HepG2 (cell line): ENCODE results near the gene EIF1. TPM values are rescaled to one million over a fixed set of nuclear protein-coding genes. Genes with fewer than 3 reads are reported as not detected.
"Not testable (repeated sequence)": the region's sequence is repeated elsewhere in the genome, so short reads cannot be mapped to it uniquely, and the experiment has no call there.

Experiments
- ATAC-seq: fragments of 200-7000 bp; cut with Tn5 transposase; 3 replicates; pipeline ENCODE4 v1.9.1; 2020; ENCODE audit warnings: mild to moderate bottlenecking, moderate library complexity
- BruUV-seq: library from RNA; stranded (reverse); fragments of 400-500 nt; replicated peaks from 2 replicates; lab custom pipeline; 2021; lab: Mats Ljungman, UMichigan
- CTCF ChIA-PET: fragments of 300-600 bp; formaldehyde crosslinking; extraction: SDS; loops from one replicate; lab custom pipeline; 2021; ENCODE audit warnings: low total read pairs, inconsistent platforms, low intra/inter-chr PET ratio; lab: Yijun Ruan, JAX
- POLR2A ChIA-PET: fragments of 350-600 bp; sonication (Branson Sonifier 250); formaldehyde crosslinking; loops from one replicate; lab custom pipeline; 2020; ENCODE audit warnings: antibody characterized with exemption, inconsistent platforms; lab: Yijun Ruan, JAX
- DNase-seq: peaks from one replicate; pipeline ENCODE4 v3.0.0-alpha.2; 2015; ENCODE audit warnings: low spot score
- FAIRE-seq: peaks from 3 replicates; lab custom pipeline; 2011; peaks lifted over from hg19 to GRCh38; lab: Jason Lieb, UNC
- H2AFZ ChIP-seq: one replicate; pipeline ENCODE4 v1.6.1; 2011; ENCODE audit warnings: low read length, inconsistent platforms
- H3K27ac ChIP-seq: fragments of 300-600 bp; 3 replicates; pipeline ENCODE4 v1.8.0; 2011; ENCODE audit warnings: mixed run types, mild to moderate bottlenecking, mixed read lengths, low read length, inconsistent platforms; ENCODE audit not compliant: insufficient read depth; ENCODE audit errors: extremely low read length
- H3K27me3 ChIP-seq, 2 experiments: fragments of 200-600 bp in 1 of 2; 2 replicates in 1 of 2; 3 replicates in 1 of 2; pipeline versions ENCODE4 v1.6.0 to v1.8.0; 2011; ENCODE audit warnings: low read length in 2 of 2, mild to moderate bottlenecking in 2 of 2, moderate library complexity in 2 of 2, inconsistent platforms in 1 of 2; ENCODE audit not compliant: insufficient read depth in 2 of 2, control insufficient read depth in 1 of 2
- H3K36me3 ChIP-seq, 2 experiments: fragments of 200-600 bp in 1 of 2; replicated peaks in 1 of 2; 2 replicates in 1 of 2; 3 replicates in 1 of 2; pipeline versions ENCODE4 v1.5.1 to v1.8.0; 2011; ENCODE audit warnings: low read length in 2 of 2, inconsistent platforms in 1 of 2; ENCODE audit not compliant: insufficient read depth in 2 of 2, control insufficient read depth in 1 of 2
- H3K4me1 ChIP-seq: 2 replicates; pipeline ENCODE4 v1.5.1; 2012; ENCODE audit warnings: low read length, inconsistent platforms; ENCODE audit not compliant: insufficient read depth
- H3K4me2 ChIP-seq: 2 replicates; pipeline ENCODE4 v1.6.0; 2011; ENCODE audit warnings: low read depth, low read length, inconsistent platforms
- H3K4me3 ChIP-seq, 3 experiments: fragments of 200-600 bp in 1 of 3; sonication (generic), shearing (Covaris generic) in 1 of 3; replicated peaks in 1 of 3; 2 replicates each; pipeline ENCODE4 v1.5.1; 2011 to 2016; ENCODE audit warnings: low read length in 3 of 3, inconsistent platforms in 2 of 3, low read depth in 2 of 3, mild to moderate bottlenecking in 2 of 3, control low read depth in 1 of 3, mixed read lengths in 1 of 3; ENCODE audit not compliant: insufficient read depth in 1 of 3
- H3K79me2 ChIP-seq: one replicate; pipeline ENCODE4 v1.6.1; 2011; ENCODE audit warnings: low read length, inconsistent platforms; ENCODE audit not compliant: insufficient read depth
- H3K9ac ChIP-seq: 2 replicates; pipeline ENCODE4 v1.6.0; 2011; ENCODE audit warnings: mild to moderate bottlenecking, low read depth, low read length, inconsistent platforms; ENCODE audit not compliant: insufficient read depth
- H3K9me3 ChIP-seq: 2 replicates; pipeline ENCODE4 v1.5.1; 2012; ENCODE audit warnings: mild to moderate bottlenecking, low read length
- H4K20me1 ChIP-seq: 2 replicates; pipeline ENCODE4 v1.6.0; 2011; ENCODE audit warnings: inconsistent platforms, mild to moderate bottlenecking, low read length, moderate library complexity; ENCODE audit not compliant: insufficient read depth
- ATF7 ChIP-seq, 2 experiments: fragments of 450-650 bp in 1 of 2; sonication (generic) in 1 of 2; formaldehyde crosslinking in 1 of 2; IDR thresholded peaks; 2 replicates each; pipeline versions ENCODE4 v1.4.0 to v1.6.1; 2016 to 2020; ENCODE audit warnings: antibody characterized with exemption in 1 of 2, mild to moderate bottlenecking in 1 of 2, missing genetic modification reagents in 1 of 2
- CEBPB ChIP-seq: IDR thresholded peaks from 2 replicates; pipeline ENCODE4 v1.6.1; 2011; ENCODE audit warnings: low read depth, low read length, improper control_type of control experiment, borderline replicate concordance
- CREB1 ChIP-seq, 2 experiments: fragments of 450-650 bp in 1 of 2; IDR thresholded peaks; 2 replicates each; pipeline ENCODE4 v1.6.1; 2016 to 2017; ENCODE audit warnings: control low read depth in 1 of 2, mild to moderate bottlenecking in 1 of 2, missing compliant biosample characterization in 1 of 2, missing genetic modification characterization in 1 of 2
- SIN3A ChIP-seq: IDR thresholded peaks from 2 replicates; pipeline ENCODE4 v1.6.1; 2011; ENCODE audit warnings: low read depth, mild to moderate bottlenecking, control low read depth, low read length, borderline replicate concordance
- ZBTB21 ChIP-seq: sonication (generic); formaldehyde crosslinking; IDR thresholded peaks from 2 replicates; pipeline ENCODE4 v1.4.0; 2020; ENCODE audit warnings: missing genetic modification reagents
- ZNF263 ChIP-seq: sonication (generic); formaldehyde crosslinking; IDR thresholded peaks from 2 replicates; pipeline ENCODE4 v1.4.0; 2020; ENCODE audit warnings: missing genetic modification reagents
- ZNF432 ChIP-seq: sonication (generic); formaldehyde crosslinking; IDR thresholded peaks from 2 replicates; pipeline ENCODE4 v1.5.0; 2020; ENCODE audit warnings: missing genetic modification reagents, mild to moderate bottlenecking, borderline replicate concordance
- ZNF737 ChIP-seq: sonication (generic); formaldehyde crosslinking; IDR thresholded peaks from 2 replicates; pipeline ENCODE4 v1.5.0; 2020; ENCODE audit warnings: missing genetic modification reagents, mild to moderate bottlenecking, borderline replicate concordance
- WGBS: methylation state at CpG from one replicate; pipeline ENCODE4 v1.1.6; 2017; ENCODE audit warnings: low lambda C conversion rate; 5-methylcytosine and 5-hydroxymethylcytosine counted together
- in situ Hi-C: cut with HindIII; loops from 2 replicates; pipeline ENCODE4 v1.10.0; 2017; ENCODE audit warnings: low pct_unique_long_range_greater_than_20kb; ENCODE audit not compliant: extremely low pct_ligation_motif_present
- intact Hi-C: fragments of 100-400 bp; cut with micrococcal nuclease; formaldehyde crosslinking; loops from one replicate; pipeline ENCODE4 v1.10.0; 2022; ENCODE audit not compliant: unreplicated experiment
- polyA plus RNA-seq, 8 experiments: library from polyadenylated mRNA; depleted of rRNA in 3 of 8; stranded (reverse) in 7 of 8; unstranded in 1 of 8; fragments of >200 nt; fragmentation: Illumina TruSeq in 4 of 8; extraction: Trizol in 4 of 8; gene quantifications; 2 replicates each; pipeline versions ENCODE4 v1.2.1 to v1.2.3, GENCODE V29; 2011 to 2016; ENCODE audit warnings: low read depth in 4 of 8, missing spikeins in 1 of 8, mixed read lengths in 1 of 8; ENCODE audit not compliant: insufficient read depth in 1 of 8
- total RNA-seq, 5 experiments: library from RNA; depleted of rRNA; stranded (reverse); fragments of >200 nt; fragmentation: Illumina TruSeq; extraction: Trizol; gene quantifications; 2 replicates each; pipeline ENCODE4 v1.2.3, GENCODE V29; 2016; ENCODE audit warnings: low read depth in 1 of 5
- TF ChIP-seq, protein P1 (sequence below): fragments of 450-650 bp; IDR thresholded peaks from 2 replicates; pipeline ENCODE4 v1.6.1; 2017

The EIF1 gene
- total and polyA plus RNA-seq, 2 of the 13 experiments (the other 11 are each of a cell fraction or from before 2014, with no cell fraction given) = 147 to 517 TPM

DNA sequence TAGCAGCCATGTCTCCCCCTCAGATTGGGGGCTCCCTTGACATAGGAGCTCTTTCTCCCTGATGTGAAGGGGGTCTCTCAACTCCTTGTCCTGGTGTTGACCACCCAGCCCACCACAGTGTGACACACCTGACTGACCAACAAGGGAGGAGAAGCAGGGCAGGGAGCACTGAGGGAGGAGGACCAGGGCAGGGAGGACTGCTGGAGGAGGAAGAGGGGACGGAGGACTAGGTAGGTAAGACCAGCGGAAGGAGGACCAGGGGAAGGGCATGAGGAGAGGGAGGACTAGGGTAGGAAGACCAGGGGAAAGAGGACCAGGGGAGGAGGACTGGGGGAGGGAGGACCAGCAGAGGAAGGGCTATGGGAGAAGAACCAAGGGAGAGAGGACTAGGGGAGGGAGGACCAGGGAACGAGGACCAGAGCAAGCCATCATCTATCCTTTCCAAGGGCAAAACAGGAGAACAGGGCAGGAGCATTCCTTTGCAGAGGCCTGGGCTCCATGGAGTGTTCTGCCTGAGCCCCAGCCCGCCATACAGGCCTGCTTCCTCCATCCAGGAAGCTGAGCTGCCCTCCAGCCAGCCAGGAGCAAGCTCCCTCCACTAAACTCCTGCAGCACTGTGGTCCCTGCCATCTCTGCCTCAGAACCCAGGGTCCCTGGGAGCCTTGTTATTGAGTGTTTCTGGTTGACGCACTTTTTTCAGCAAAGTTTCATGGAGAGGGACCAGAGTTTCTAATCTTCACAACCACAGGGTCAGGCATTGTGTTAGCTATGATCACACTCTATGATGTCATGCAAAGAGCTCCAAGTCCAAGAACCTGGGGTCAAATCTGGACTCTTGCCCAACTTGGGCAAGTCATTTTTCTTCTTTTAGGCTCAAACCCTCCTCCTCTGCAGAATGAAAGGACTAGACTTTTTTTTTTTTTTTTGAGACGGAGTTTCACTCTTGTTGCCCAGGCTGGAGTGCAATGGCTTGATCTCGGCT is 48.9 kb upstream of the EIF1 start:
- no peaks in the 10 kb centered on the region for H3K36me3 ChIP-seq
- in situ Hi-C loops (no loop called here), intact Hi-C loops (loop anchor here (10.0 kb wide), 1 partner anchor 65 kb away; the partner anchor contains the start of gene KRT9)
- FAIRE-seq (no peak), DNase-seq (peak; percentile 34), ATAC-seq (peak; percentile 22; the same call in 2 of the 3 replicates)
- H4K20me1 ChIP-seq = no peaks in the 10 kb centered on the region
- H3K9me3 ChIP-seq = no peaks in the 10 kb centered on the region
- TF ChIP-seq ZBTB21 (CRISPR knock-in tag) (peak; percentile 68; the same call in 1 of the 2 replicates), CEBPB (peak; percentile 39; the same call in 1 of the 2 replicates), CREB1 (IDR thresholded peaks at IDR 0.05) (0 out of 2 replicates have a peak, but pooled peaks have one; percentile 28), CREB1 (CRISPR knock-in tag; IDR thresholded peaks at IDR 0.05) (no peak), ZNF737 (no peak), ZNF432 (CRISPR knock-in tag) (no peak), SIN3A (no peak), ATF7 (IDR thresholded peaks at IDR 0.05) (peak; percentile 90), ATF7 (CRISPR knock-in tag; IDR thresholded peaks at IDR 0.05) (no peak), ZNF263 (CRISPR knock-in tag) (peak; percentile 84)
- TF ChIP-seq, protein P1, sequence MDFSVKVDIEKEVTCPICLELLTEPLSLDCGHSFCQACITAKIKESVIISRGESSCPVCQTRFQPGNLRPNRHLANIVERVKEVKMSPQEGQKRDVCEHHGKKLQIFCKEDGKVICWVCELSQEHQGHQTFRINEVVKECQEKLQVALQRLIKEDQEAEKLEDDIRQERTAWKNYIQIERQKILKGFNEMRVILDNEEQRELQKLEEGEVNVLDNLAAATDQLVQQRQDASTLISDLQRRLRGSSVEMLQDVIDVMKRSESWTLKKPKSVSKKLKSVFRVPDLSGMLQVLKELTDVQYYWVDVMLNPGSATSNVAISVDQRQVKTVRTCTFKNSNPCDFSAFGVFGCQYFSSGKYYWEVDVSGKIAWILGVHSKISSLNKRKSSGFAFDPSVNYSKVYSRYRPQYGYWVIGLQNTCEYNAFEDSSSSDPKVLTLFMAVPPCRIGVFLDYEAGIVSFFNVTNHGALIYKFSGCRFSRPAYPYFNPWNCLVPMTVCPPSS = 0 out of 2 replicates have a peak, but pooled peaks have one; percentile 52
- H3K9ac ChIP-seq = no peak overlapping the region
- peaks cover 2 to 33% of the 10 kb centered on the region in 2 experiments; a peak in 3 of 5 replicates for H3K27me3 ChIP-seq
- H2AFZ ChIP-seq = no peak overlapping the region
- H3K79me2 ChIP-seq = no peaks in the 10 kb centered on the region
- CTCF ChIA-PET = no interaction called here
- no peak overlapping the region for H3K4me2 ChIP-seq
- no peak overlapping the region for H3K4me3 ChIP-seq
- WGBS = 28% methylated on average over 7 of the region's 7 CpGs
- H3K4me1 ChIP-seq = peaks cover 18% of the 10 kb centered on the region
- POLR2A ChIA-PET = no interaction called here
- no peak overlapping the region for H3K27ac ChIP-seq
- no TSS peak for BruUV-seq

DNA sequence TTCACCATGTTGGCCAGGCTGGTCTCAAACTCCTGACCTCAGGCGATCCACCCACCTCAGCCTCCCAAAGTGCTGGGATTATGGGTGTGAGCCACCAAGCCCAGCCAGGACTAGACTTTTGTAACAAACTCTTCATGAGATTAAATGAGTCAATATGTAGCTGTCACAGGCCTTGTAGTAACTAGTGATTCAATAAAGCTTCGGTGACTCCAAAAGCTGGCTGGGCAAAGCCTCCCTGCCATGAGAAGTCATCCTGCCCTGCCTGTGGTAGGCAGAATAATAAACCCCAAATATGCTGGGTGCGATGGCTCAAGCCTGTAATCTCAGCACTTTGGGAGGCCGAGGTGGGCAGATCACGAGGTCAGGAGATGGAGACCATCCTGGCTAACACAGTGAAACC is 48.1 kb upstream of the EIF1 start:
- ATAC-seq, FAIRE-seq, H3K4me3 ChIP-seq, H2AFZ ChIP-seq, H3K4me2 ChIP-seq, H3K9ac ChIP-seq, in situ Hi-C loops, CTCF ChIA-PET, H3K9me3 ChIP-seq, H3K27ac ChIP-seq, BruUV-seq, DNase-seq, H4K20me1 ChIP-seq, POLR2A ChIA-PET, H3K79me2 ChIP-seq, H3K36me3 ChIP-seq: not testable (repeated sequence)
- H3K4me1 ChIP-seq = peaks cover 13% of the 10 kb centered on the region
- WGBS = 65% methylated on average over 5 of the region's 5 CpGs
- intact Hi-C loops = loop anchor here (10.0 kb wide), 1 partner anchor 66 kb away; the partner anchor contains the start of gene KRT9
- peaks cover 4 to 33% of the 10 kb centered on the region in 2 experiments; a peak in 3 of 5 replicates for H3K27me3 ChIP-seq
